Activated CD4-positive, alpha-beta T cell treated with anti-CD3 and anti-CD28 coated beads for 48 hours (primary cell): ENCODE data around the gene TLR9.

ENCODE experiments used
- DNase-seq: peaks from one replicate; pipeline ENCODE4 v3.0.0-alpha.2; 2020

The TLR9 gene

GRCh38 chr3:52230889-52231499, 5.5 kb upstream of the TLR9 start:
- DNase-seq: no peak

- no peak for DNase-seq
These were observed 5.0 kb upstream of the TLR9 start for GRCh38 chr3:52230461-52230860.

- DNase-seq: no peak
These were observed 4.2 kb upstream of the TLR9 start for GRCh38 chr3:52229656-52230055.

GRCh38 chr3:52228751-52229291, 3.4 kb upstream of the TLR9 start:
- no peak for DNase-seq

GRCh38 chr3:52228266-52228665, 2.8 kb upstream of the TLR9 start:
- no peak for DNase-seq

GRCh38 chr3:52227766-52228165, 2.3 kb upstream of the TLR9 start:
- DNase-seq: no peak

- DNase-seq: no peak
These were observed 1.7 kb upstream of the TLR9 start for GRCh38 chr3:52227117-52227516.

GRCh38 chr3:52226229-52226817, 878 bp upstream of the TLR9 start:
- DNase-seq: no peak

- no peak for DNase-seq
These were observed 1.7 kb downstream of the TLR9 start for GRCh38 chr3:52223449-52224408.

GRCh38 chr3:52222319-52223221, 2.9 kb downstream of the TLR9 start:
- DNase-seq: no peak

- peak; percentile 57 for DNase-seq
These were observed 3.7 kb downstream of the TLR9 start for GRCh38 chr3:52221563-52222318.

GRCh38 chr3:52221141-52221562, 4.3 kb downstream of the TLR9 start:
- no peak for DNase-seq

GRCh38 chr3:52220380-52221026, 4.9 kb downstream of the TLR9 start:
- peak; percentile 94 for DNase-seq

- no peak for DNase-seq
These were observed 6.4 kb downstream of the TLR9 start for GRCh38 chr3:52218937-52219650.

- DNase-seq: peak; percentile 42
These were observed 7.0 kb downstream of the TLR9 start for GRCh38 chr3:52218454-52218853.

- DNase-seq: no peak
These were observed 7.4 kb downstream of the TLR9 start for GRCh38 chr3:52218026-52218425.

- peak; percentile 28 for DNase-seq
These were observed 8.0 kb downstream of the TLR9 start for GRCh38 chr3:52217409-52217805.

- peak; percentile 57 for DNase-seq
These were observed 8.6 kb downstream of the TLR9 start for GRCh38 chr3:52216585-52217408.

- no peak for DNase-seq
These were observed 10.1 kb downstream of the TLR9 start for GRCh38 chr3:52215351-52215750.

- DNase-seq: no peak
These were observed 11.5 kb downstream of the TLR9 start for GRCh38 chr3:52213901-52214300.
